CD14-positive monocyte (primary cell): Measurements from ENCODE around the gene MAP3K13. TPM values are rescaled to one million over a fixed set of nuclear protein-coding genes. Genes with fewer than 3 reads are reported as not detected.

Source experiments
- DNase-seq, 3 donors: peaks; one replicate each; pipeline ENCODE4 v3.0.0-alpha.2; 2011 to 2022
- H2AFZ ChIP-seq: 2 replicates; pipeline ENCODE4 v1.6.0; 2012; ENCODE audit warnings: mild to moderate bottlenecking, low read depth, low read length, inconsistent platforms; ENCODE audit not compliant: insufficient read depth, poor library complexity, severe bottlenecking
- H3K27ac ChIP-seq, 2 donors: 1 replicate in 1 of 2; 2 replicates in 1 of 2; pipeline ENCODE4 v1.5.1; 2012 to 2013; ENCODE audit warnings: low read length in 2 of 2, control low read depth in 1 of 2, inconsistent platforms in 1 of 2, low read depth in 1 of 2, mild to moderate bottlenecking in 1 of 2
- H3K27me3 ChIP-seq, 2 donors: one replicate each; pipeline versions ENCODE4 v1.6.0 to v1.6.1; 2011 to 2013; ENCODE audit warnings: low read length in 2 of 2; ENCODE audit not compliant: control insufficient read depth in 2 of 2, insufficient read depth in 2 of 2
- H3K36me3 ChIP-seq, 2 donors: replicated peaks in 1 of 2; 1 replicate in 1 of 2; 2 replicates in 1 of 2; pipeline versions ENCODE4 v1.5.1 to v1.6.1; 2012 to 2013; ENCODE audit warnings: low read length in 2 of 2, control low read depth in 1 of 2, inconsistent platforms in 1 of 2, mild to moderate bottlenecking in 1 of 2; ENCODE audit not compliant: insufficient read depth in 2 of 2, control insufficient read depth in 1 of 2
- H3K4me1 ChIP-seq, 2 donors: 1 replicate in 1 of 2; 2 replicates in 1 of 2; pipeline versions ENCODE4 v1.5.1 to v1.6.1; 2012 to 2013; ENCODE audit warnings: low read length in 2 of 2, control low read depth in 1 of 2, inconsistent platforms in 1 of 2, mild to moderate bottlenecking in 1 of 2, moderate library complexity in 1 of 2; ENCODE audit not compliant: insufficient read depth in 2 of 2, control insufficient read depth in 1 of 2
- H3K4me2 ChIP-seq: replicated peaks from 2 replicates; pipeline ENCODE3; 2012; ENCODE audit warnings: low read length, moderate library complexity, mild to moderate bottlenecking; ENCODE audit not compliant: poor library complexity, severe bottlenecking; ENCODE audit errors: extremely low read depth
- H3K4me3 ChIP-seq, 3 experiments: fragments of 200-600 bp in 1 of 3; sonication (generic) in 1 of 3; replicated peaks in 1 of 3; 1 replicate in 2 of 3; 2 replicates in 1 of 3; pipeline ENCODE4 v1.5.1; 2011 to 2013; ENCODE audit warnings: low read length in 3 of 3, mild to moderate bottlenecking in 3 of 3, control low read depth in 2 of 3, low read depth in 2 of 3, inconsistent platforms in 1 of 3, moderate library complexity in 1 of 3
- H3K79me2 ChIP-seq: 2 replicates; pipeline ENCODE4 v1.6.0; 2012; ENCODE audit warnings: mild to moderate bottlenecking, control low read depth, inconsistent platforms, low read length, moderate library complexity; ENCODE audit not compliant: insufficient read depth
- H3K9ac ChIP-seq: 2 replicates; pipeline ENCODE4 v1.6.0; 2017; ENCODE audit warnings: low read length, mild to moderate bottlenecking; ENCODE audit not compliant: insufficient read depth, poor library complexity, severe bottlenecking
- H3K9me3 ChIP-seq, 2 donors: replicated peaks in 1 of 2; 1 replicate in 1 of 2; 2 replicates in 1 of 2; pipeline versions ENCODE4 v1.5.1 to v1.6.1; 2012 to 2013; ENCODE audit warnings: low read length in 2 of 2, control low read depth in 1 of 2; ENCODE audit not compliant: control insufficient read depth in 1 of 2, insufficient read depth in 1 of 2
- H4K20me1 ChIP-seq: 2 replicates; pipeline ENCODE4 v1.6.0; 2012; ENCODE audit warnings: mild to moderate bottlenecking, low read length, control low read depth, moderate library complexity; ENCODE audit not compliant: insufficient read depth
- H3K27ac Mint-ChIP-seq, 7 donors: one replicate each; pipeline ENCODE4 v1.8.0; 2020; ENCODE audit warnings: mild to moderate bottlenecking in 7 of 7, mixed read lengths in 7 of 7, moderate library complexity in 6 of 7, inconsistent platforms in 2 of 7
- H3K27me3 Mint-ChIP-seq, 3 donors: one replicate each; pipeline ENCODE4 v1.8.0; 2021 to 2022; ENCODE audit warnings: low read depth in 3 of 3, mild to moderate bottlenecking in 3 of 3, mixed read lengths in 3 of 3, moderate library complexity in 3 of 3, inconsistent platforms in 1 of 3
- H3K36me3 Mint-ChIP-seq, 2 donors: one replicate each; pipeline ENCODE4 v1.8.0; 2020; ENCODE audit warnings: mixed read lengths in 2 of 2, inconsistent platforms in 1 of 2, mild to moderate bottlenecking in 1 of 2
- H3K4me1 Mint-ChIP-seq: one replicate; pipeline ENCODE4 v1.8.0; 2020; ENCODE audit warnings: mild to moderate bottlenecking, mixed read lengths
- H3K4me3 Mint-ChIP-seq, 2 donors: one replicate each; pipeline ENCODE4 v1.8.0; 2020; ENCODE audit warnings: mild to moderate bottlenecking in 2 of 2, mixed read lengths in 2 of 2, moderate library complexity in 1 of 2
- H3K9me3 Mint-ChIP-seq, 7 donors: one replicate each; pipeline ENCODE4 v1.8.0; 2020 to 2022; ENCODE audit warnings: mixed read lengths in 7 of 7, mild to moderate bottlenecking in 6 of 7, moderate library complexity in 6 of 7, inconsistent platforms in 2 of 7
- WGBS: methylation state at CpG from one replicate; pipeline ENCODE4 v1.1.5; 2013; ENCODE audit warnings: missing lambda C conversion rate; ENCODE audit not compliant: insufficient coverage; 5-methylcytosine and 5-hydroxymethylcytosine counted together
- intact Hi-C, 2 donors: fragments of 100-400 bp; cut with micrococcal nuclease; formaldehyde crosslinking; loops; one replicate each; pipeline versions ENCODE4 v1.15.0 to v1.15.1; 2023
- polyA plus RNA-seq, 3 donors: library from polyadenylated mRNA; depleted of rRNA in 1 of 3; unstranded in 2 of 3; stranded (reverse) in 1 of 3; fragments of 300-500 nt in 2 of 3; fragments of >200 nt in 1 of 3; fragmentation: Illumina TruSeq in 2 of 3; gene quantifications; 1 replicate in 2 of 3; 2 replicates in 1 of 3; pipeline ENCODE4 v1.2.3, GENCODE V29; 2012 to 2021
- TF ChIP-seq, protein P1 (sequence below): fragments of 200-600 bp; IDR thresholded peaks from one replicate; pipeline ENCODE4 v1.8.0; 2022; ENCODE audit warnings: antibody characterized with exemption, mild to moderate bottlenecking

Gene MAP3K13
- polyA plus RNA-seq, 3 donors = 5.0 to 34.2 (median 30.9) TPM

DNA sequence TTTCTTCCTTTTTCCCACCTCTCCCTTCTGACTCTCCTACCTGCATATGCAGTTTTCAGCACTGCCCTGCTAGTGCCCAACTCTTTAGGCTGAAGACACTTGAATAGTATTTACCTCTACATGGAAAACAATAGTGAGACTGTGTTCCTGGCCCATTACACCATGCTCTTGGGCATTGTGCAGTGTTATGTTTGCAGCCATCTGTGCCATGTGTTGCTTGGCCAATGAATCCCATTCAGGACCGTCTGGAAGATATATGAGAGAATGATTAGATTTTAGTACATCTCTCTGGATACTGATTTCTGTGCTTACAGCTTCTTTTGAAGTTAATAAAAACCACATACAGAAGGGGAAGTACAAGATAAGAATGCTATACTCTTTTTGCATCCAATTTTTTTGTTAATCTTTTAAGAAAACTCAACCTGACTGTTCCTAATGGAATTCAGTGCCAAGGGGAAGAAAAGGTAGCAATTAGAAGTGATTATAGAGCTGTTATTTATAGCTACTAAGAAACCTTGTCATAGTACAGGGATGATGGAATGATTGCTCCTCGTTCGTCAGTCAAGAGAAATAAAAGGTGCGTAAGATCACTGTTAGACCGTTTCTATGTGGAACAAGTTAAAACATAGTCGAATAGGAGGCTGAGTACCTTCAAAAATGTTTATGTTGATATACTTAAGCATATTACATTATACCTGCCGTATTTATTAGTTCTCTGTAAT is 77.0 kb downstream of the MAP3K13 start:
- DNase-seq = no peak
- no peaks in the 10 kb centered on the region for H3K4me1 Mint-ChIP-seq
- no peak overlapping the region for H2AFZ ChIP-seq
- H3K4me3 ChIP-seq = no peak overlapping the region
- no peaks in the 10 kb centered on the region for H3K27me3 ChIP-seq
- intact Hi-C loops = no loop called here
- no peaks in the 10 kb centered on the region for H3K9me3 ChIP-seq
- no peak overlapping the region for H3K27ac ChIP-seq
- H3K36me3 ChIP-seq = no peaks in the 10 kb centered on the region
- no peaks in the 10 kb centered on the region for H3K36me3 Mint-ChIP-seq
- H4K20me1 ChIP-seq = no peaks in the 10 kb centered on the region
- no peak overlapping the region for H3K9ac ChIP-seq
- TF ChIP-seq, protein P1, sequence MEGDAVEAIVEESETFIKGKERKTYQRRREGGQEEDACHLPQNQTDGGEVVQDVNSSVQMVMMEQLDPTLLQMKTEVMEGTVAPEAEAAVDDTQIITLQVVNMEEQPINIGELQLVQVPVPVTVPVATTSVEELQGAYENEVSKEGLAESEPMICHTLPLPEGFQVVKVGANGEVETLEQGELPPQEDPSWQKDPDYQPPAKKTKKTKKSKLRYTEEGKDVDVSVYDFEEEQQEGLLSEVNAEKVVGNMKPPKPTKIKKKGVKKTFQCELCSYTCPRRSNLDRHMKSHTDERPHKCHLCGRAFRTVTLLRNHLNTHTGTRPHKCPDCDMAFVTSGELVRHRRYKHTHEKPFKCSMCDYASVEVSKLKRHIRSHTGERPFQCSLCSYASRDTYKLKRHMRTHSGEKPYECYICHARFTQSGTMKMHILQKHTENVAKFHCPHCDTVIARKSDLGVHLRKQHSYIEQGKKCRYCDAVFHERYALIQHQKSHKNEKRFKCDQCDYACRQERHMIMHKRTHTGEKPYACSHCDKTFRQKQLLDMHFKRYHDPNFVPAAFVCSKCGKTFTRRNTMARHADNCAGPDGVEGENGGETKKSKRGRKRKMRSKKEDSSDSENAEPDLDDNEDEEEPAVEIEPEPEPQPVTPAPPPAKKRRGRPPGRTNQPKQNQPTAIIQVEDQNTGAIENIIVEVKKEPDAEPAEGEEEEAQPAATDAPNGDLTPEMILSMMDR = no peak
- no CpG with 5 or more reads among the region's 7 CpGs for WGBS
- H3K27ac Mint-ChIP-seq = no peak overlapping the region
- no peaks in the 10 kb centered on the region for H3K79me2 ChIP-seq
- H3K4me2 ChIP-seq = no peak overlapping the region
- H3K4me3 Mint-ChIP-seq = no peak overlapping the region
- H3K4me1 ChIP-seq = no peaks in the 10 kb centered on the region
- peaks cover 0 to 4% (median 2%) of the 10 kb centered on the region in 3 donors for H3K27me3 Mint-ChIP-seq
- no peaks in the 10 kb centered on the region for H3K9me3 Mint-ChIP-seq

DNA sequence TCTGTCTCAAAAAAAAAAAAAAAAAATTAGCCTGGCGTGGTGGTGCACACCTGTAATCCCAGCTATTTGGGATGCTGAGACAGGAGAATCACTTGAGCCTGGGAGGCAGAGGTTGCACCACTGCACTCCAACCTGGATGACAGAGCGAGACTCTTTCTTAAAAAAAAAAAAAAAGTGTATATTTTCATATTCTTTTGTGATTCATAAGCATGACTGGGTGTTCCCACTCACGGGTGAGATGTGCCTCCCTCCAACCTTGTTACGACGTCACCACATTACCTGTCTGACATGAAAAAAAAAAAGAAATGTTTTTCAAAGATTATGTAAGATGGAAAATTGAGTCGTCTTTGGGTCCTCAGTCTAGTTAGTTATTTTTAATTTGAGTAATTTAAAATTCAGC is 79.1 kb downstream of the MAP3K13 start:
- Histone ChIP-seq H3K9me3 (no peaks in the 10 kb centered on the region), H3K79me2 (no peaks in the 10 kb centered on the region), H4K20me1 (no peaks in the 10 kb centered on the region), H3K4me2 (no peak overlapping the region), H3K9ac (no peak overlapping the region), H3K27ac (no peak overlapping the region), H2AFZ (no peak overlapping the region), H3K4me3 (no peak overlapping the region), H3K27me3 (no peaks in the 10 kb centered on the region), H3K36me3 (no peaks in the 10 kb centered on the region), H3K4me1 (no peaks in the 10 kb centered on the region)
- Mint-ChIP-seq H3K4me3 (no peak overlapping the region), H3K36me3 (no peaks in the 10 kb centered on the region), H3K27ac (no peak overlapping the region), H3K9me3 (no peaks in the 10 kb centered on the region), H3K27me3 (peaks cover 0 to 2% (median 0%) of the 10 kb centered on the region in 3 donors), H3K4me1 (no peaks in the 10 kb centered on the region)
- no peak for DNase-seq
- intact Hi-C loops = no loop called here
- TF ChIP-seq, protein P1 = no peak
- WGBS = no CpG with 5 or more reads among the region's 6 CpGs
